ENCODE results near the gene ABCG8.

GRCh38 chr2:43889416-43889815 is 50.6 kb downstream of the ABCG8 start:
- TF ChIP-seq POLR2AphosphoS5 (IDR thresholded peaks at IDR 0.05; ENCODE audit: borderline replicate concordance, low read depth, low read length) (no peak), EZH2 (IDR thresholded peaks at IDR 0.05) (no peak), FOXP2 (optimal IDR thresholded peaks at IDR 0.05; ENCODE audit: control extremely low read depth, extremely low read length, insufficient read depth) (no peak)
